ENCODE measurements around the gene SLC15A5.

GRCh38 chr12:16282081-16282480 is 4.6 kb upstream of the SLC15A5 start:
- no peak for TF ChIP-seq CTCF (IDR thresholded peaks at IDR 0.05 in 4 of 5, conservative IDR thresholded peaks at IDR 0.05 in 1 of 5)
- TF ChIP-seq POLR2A (IDR thresholded peaks at IDR 0.05), result no peak

Data from gastrocnemius medialis (tissue), 4 donors.